Measurements from ENCODE around the gene TLR3.

The TLR3 gene

DNA sequence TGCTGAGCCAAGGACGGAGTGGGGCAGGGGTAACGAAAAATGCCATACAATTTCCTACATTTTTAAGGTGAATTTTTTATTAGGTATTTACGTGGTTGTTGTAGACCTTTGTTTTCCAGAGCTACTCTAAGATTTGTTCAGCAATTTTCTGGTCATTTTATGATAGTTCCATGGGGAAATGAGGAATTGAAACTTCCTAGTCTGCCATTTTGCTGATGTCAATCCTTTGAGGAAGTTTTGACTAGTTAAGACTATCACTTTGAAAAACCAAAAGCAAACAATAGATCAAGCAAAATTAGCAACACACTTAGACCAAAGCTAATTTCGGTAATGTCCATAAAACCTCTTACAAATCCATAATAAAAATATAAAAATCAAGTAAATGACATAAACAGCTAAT, 7.0 kb upstream of the TLR3 start:
- in situ Hi-C loops (cut with HindIII; ENCODE audit: low pct_unique_long_range_greater_than_20kb, low sequenced_read_pairs): no loop called here

DNA sequence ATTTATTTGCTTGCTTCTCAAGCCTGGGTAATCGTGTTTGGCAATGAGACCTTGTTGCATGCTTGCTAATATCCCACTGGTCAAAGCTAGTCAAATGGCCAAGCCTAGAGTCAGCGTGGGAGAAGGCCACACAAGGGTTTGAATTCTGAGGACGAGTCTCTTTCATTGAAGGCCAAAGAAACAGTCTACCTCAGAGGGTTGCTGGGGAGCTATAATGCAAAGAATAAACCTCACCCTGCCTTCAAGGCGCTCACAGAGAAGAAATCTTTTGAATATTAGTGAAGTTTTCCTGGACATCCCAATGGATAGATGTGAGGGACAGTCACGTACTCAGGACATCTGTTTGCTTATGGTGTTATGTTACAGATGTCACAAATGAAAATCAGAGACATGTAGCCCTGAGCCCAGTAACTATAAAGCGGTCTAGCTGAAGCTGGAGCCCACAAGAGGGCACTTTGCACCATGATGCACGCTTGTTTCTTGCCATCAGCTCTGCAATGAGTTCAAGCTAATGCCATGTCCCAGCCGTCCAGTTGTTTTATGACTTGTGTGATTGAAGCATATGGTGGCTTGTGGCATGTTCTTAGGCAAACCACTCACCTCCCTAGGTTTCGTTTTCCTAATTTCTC, 1.1 kb upstream of the TLR3 start:
- no peak for TF ChIP-seq JUND (IDR thresholded peaks at IDR 0.05; ENCODE audit: low read depth)
- in situ Hi-C loops (cut with HindIII; ENCODE audit: low pct_unique_long_range_greater_than_20kb, low sequenced_read_pairs): no loop called here
- peak; percentile 21 to 83 for DNase-seq (ENCODE audit: low read depth in 1 of 2, low spot score in 1 of 2)

More for the DNA sequence above, 7.0 kb upstream of the TLR3 start:
- DNase-seq (ENCODE audit: low read depth in 1 of 2, low spot score in 1 of 2): no peak
- no peak for TF ChIP-seq JUND (IDR thresholded peaks at IDR 0.05; ENCODE audit: low read depth)

DNA sequence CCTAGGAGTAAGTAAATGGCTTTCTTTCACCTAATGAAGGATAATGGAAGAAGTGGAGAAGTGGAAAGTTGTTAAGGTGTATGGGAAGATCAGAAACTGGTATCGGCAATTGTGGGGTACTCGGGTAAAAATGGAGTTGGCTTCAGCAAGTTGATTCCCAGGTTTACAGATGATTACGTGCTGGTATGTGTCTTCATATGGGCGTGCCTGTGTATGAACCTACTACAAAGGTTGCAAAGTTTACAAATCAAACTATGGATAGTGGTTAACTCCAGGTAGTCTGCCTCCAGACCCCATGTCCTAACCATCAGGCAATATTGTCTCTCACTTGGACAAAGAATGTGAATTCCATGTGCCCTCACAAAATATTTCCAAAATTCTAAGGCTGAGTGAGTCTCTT, 773 bp downstream of the TLR3 start:
- in situ Hi-C loops (cut with HindIII; ENCODE audit: low pct_unique_long_range_greater_than_20kb, low sequenced_read_pairs): no loop called here
- no peak for TF ChIP-seq JUND (IDR thresholded peaks at IDR 0.05; ENCODE audit: low read depth)
- no peak for DNase-seq (ENCODE audit: low read depth in 1 of 2, low spot score in 1 of 2)

DNA sequence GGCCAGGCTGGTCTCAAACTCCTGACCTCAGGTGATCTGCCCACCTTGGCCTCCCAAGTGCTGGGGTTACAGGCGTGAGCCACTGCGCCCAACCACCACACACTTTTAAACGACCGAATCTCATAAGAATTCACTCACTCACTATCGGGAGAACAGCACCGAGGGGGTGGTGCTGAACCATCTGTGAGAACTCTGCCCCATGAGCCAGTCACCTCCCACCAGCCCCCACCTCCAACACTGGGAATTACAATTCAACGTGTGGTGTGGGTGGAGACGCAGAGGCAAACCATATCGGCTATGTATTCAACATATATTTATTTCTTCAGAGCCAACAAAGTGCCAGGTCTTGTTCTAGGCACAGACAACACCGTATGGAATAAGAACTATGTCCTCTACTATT, 3.6 kb downstream of the TLR3 start:
- no peak for TF ChIP-seq JUND (IDR thresholded peaks at IDR 0.05; ENCODE audit: low read depth)
- DNase-seq (ENCODE audit: low read depth in 1 of 2, low spot score in 1 of 2): no peak
- in situ Hi-C loops (cut with HindIII; ENCODE audit: low pct_unique_long_range_greater_than_20kb, low sequenced_read_pairs): no loop called here

DNA sequence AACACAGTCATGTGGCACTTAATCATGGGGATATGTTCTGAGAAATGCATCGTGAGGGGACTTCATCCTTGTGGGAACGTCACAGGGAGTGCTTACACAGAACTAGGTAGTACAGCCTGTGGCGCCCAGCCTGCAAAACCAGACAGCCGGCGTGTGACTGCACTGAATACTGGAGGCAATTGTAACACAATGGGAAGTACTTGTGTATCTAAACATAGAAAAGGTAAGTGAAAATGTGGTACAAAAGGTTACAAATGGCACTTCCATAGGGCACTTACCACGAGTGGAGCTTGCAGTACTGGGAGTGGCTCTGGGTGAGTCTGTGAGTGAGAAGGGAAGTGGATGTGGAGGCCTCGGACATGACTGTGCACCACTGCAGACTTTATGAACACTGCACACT, 5.2 kb downstream of the TLR3 start:
- TF ChIP-seq JUND (IDR thresholded peaks at IDR 0.05; ENCODE audit: low read depth): no peak
- no peak for DNase-seq (ENCODE audit: low read depth in 1 of 2, low spot score in 1 of 2)
- in situ Hi-C loops (cut with HindIII; ENCODE audit: low pct_unique_long_range_greater_than_20kb, low sequenced_read_pairs): no loop called here

DNA sequence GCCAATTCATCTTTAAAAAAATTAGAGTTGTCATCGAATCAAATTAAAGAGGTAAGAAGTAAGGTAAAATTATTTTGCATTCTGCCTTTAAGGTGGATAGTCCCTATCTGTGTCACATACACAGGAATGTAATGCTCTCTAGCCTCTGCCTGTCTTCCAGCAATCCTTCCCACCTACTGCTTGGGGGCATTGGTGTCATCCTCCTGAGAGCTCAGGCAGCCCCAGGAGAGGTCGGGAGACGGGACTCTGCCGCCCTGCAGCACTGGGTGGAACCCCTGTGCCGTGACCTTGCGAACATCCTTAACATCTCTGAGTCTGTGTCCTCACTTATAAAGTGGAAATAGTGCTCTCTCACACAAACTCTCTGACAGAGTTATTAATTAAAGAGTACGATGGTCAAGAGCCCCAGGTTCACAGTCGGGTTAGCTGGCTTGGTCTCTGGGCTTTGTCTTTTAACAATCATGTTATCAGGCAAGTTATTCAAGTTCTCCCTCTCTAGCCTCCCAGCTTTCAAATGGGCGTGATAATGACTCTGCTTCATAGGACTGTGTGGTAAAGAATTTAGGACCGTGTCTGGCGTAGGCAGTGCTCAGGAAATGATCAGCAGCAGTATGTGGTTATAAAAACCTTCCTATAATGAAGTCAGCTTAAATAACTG, 10.2 kb downstream of the TLR3 start:
- DNase-seq (ENCODE audit: low read depth in 1 of 2, low spot score in 1 of 2): peak in 1 of 2 experiments; percentile 29
- in situ Hi-C loops (cut with HindIII; ENCODE audit: low pct_unique_long_range_greater_than_20kb, low sequenced_read_pairs): no loop called here
- no peak for TF ChIP-seq JUND (IDR thresholded peaks at IDR 0.05; ENCODE audit: low read depth)

DNA sequence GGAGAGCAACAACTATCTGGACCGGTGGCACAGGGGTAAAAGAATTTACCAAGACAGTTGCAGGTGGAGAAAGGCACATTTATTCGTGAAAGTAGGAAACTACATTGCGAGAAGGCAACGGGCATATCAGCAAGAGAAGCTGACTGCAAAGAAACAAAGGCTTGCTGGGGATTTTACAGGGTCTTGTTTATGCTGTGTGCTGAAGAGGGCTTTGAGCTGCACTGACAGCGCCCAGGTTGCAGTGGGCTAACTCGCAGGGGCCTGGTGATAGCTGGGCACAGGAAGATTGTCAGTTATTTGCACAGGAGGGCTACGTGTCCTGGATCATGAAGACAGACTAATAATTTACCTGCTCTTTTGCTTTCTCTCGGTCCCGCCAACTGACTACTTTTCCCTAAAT, 10.7 kb downstream of the TLR3 start:
- no peak for TF ChIP-seq JUND (IDR thresholded peaks at IDR 0.05; ENCODE audit: low read depth)
- in situ Hi-C loops (cut with HindIII; ENCODE audit: low pct_unique_long_range_greater_than_20kb, low sequenced_read_pairs): no loop called here
- no peak for DNase-seq (ENCODE audit: low read depth in 1 of 2, low spot score in 1 of 2)

DNA sequence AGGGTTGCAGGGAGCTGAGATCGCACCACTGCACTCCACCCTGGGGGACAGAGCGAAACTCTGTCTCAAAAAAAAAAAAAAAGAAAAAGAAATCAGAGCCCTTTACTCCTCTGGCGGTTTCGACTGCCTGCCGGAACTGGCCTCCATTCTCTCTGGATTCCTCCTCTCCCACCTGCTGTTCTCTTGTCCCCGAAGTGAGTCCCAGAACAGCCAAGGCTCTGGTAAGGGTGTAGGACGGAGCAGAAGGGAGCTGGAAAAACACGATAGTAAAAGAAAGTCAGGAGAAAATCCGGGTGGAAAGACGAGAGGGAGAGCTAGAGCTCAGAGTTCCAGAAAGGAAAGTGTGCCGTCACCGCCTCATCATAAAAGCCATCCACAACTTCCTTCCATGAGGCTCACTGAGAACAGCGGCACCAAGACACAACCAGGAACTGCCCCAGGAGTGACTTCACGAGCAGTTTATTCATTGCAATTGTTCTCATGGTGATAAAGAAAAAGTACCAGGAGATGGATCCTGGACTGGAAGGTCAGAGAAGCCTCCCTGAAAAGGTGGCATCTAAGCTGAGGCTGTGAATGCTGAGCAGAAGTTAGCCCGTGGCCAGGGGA, 12.3 kb downstream of the TLR3 start:
- DNase-seq (ENCODE audit: low read depth in 1 of 2, low spot score in 1 of 2): no peak
- TF ChIP-seq JUND (IDR thresholded peaks at IDR 0.05; ENCODE audit: low read depth): no peak
- in situ Hi-C loops (cut with HindIII; ENCODE audit: low pct_unique_long_range_greater_than_20kb, low sequenced_read_pairs): no loop called here

DNA sequence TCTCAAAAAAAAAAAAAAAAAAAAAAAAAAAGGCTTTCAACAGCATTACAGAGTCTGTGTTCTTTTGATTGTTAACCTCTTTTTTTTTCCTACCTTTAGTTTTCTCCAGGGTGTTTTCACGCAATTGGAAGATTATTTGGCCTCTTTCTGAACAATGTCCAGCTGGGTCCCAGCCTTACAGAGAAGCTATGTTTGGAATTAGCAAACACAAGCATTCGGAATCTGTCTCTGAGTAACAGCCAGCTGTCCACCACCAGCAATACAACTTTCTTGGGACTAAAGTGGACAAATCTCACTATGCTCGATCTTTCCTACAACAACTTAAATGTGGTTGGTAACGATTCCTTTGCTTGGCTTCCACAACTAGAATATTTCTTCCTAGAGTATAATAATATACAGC, 13.3 kb downstream of the TLR3 start:
- in situ Hi-C loops (cut with HindIII; ENCODE audit: low pct_unique_long_range_greater_than_20kb, low sequenced_read_pairs): no loop called here
- no peak for DNase-seq (ENCODE audit: low read depth in 1 of 2, low spot score in 1 of 2)
- TF ChIP-seq JUND (IDR thresholded peaks at IDR 0.05; ENCODE audit: low read depth): no peak

DNA sequence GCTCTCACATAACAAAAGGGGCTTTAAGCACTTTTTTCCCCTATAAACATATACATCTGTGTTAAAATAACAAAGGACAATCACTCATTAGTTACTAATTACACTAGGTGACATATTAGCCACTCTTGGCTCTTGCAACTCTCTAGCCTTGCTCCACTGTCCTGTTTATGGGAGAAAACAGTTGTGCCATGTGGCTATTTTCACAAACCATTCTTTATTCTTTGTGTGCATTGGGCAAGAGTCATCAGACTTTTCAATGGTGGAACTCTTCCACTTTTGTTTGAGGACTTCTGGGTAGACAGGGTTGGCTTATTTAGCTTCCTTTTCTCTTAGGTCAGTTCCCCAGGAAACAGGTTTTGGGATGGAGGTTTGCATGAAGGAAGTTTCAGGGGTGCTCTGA, 19.6 kb downstream of the TLR3 start:
- TF ChIP-seq JUND (IDR thresholded peaks at IDR 0.05; ENCODE audit: low read depth): no peak
- DNase-seq (ENCODE audit: low read depth in 1 of 2, low spot score in 1 of 2): no peak
- in situ Hi-C loops (cut with HindIII; ENCODE audit: low pct_unique_long_range_greater_than_20kb, low sequenced_read_pairs): no loop called here

DNA sequence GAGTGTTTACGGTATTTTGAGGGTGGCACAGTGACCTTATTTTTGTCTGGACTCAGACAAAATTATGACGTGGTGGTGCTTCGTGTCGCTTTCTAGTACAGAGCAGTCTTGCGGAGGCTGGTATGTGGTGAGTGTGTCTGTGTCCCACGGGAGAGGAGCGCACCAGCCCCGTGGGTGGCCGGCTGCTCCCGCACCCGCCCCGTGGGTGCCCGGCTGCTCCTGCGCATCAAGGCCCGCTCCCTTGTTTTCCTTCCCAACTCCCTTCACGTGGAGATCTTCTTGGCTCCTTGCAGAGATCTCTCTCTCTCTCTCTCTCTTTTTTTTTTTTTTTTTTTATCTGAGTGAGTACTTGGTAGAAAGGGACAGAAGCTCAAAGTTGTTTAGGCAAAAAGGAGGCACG, 23.3 kb downstream of the TLR3 start:
- DNase-seq (ENCODE audit: low read depth in 1 of 2, low spot score in 1 of 2): no peak
- in situ Hi-C loops (cut with HindIII; ENCODE audit: low pct_unique_long_range_greater_than_20kb, low sequenced_read_pairs): no loop called here
- TF ChIP-seq JUND (IDR thresholded peaks at IDR 0.05; ENCODE audit: low read depth): no peak

DNA sequence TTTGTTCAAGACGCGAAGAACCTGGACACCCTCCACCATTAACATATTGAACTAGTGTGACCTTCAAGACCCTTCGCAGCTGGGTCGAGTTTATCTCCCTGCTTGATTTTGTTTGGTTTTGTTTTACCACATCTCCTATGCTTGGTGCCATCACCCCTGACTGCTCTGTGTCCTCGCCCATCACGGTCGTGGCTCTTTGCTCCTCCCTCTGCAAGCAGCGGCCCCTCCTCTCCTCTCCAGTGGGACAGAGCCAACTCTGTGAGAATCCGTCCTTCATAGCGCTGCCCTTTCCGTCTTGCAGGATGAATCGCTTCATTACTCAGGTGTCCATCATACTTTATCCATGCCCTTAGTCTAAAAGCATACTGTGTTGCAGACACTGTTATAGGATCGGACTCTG, 26.4 kb downstream of the TLR3 start:
- no peak for DNase-seq (ENCODE audit: low read depth in 1 of 2, low spot score in 1 of 2)
- no peak for TF ChIP-seq JUND (IDR thresholded peaks at IDR 0.05; ENCODE audit: low read depth)
- in situ Hi-C loops (cut with HindIII; ENCODE audit: low pct_unique_long_range_greater_than_20kb, low sequenced_read_pairs): no loop called here

DNA sequence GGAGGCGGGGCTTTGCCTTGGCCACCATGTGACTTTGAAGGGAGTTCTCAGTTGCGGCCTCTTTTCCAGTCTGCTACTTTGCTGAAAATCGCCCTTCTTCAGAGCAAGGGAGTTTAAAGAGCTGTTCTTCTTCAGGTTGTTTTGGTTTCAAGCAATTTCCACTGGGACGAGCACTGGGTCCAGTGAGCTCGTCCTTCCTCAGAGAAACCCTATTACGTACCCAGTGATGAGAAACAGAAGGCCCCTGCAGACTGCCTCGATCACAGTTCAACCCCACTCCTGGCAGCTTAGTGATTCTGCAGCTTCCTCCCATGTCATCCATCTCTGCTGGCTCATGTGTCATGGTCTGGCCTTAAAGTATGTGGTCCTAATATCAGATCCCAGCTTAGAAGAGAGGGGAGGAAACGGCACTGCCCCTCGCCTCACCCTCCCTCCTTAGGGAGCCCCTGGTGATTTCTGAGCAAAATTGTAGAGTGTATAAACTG, 27.8 kb downstream of the TLR3 start:
- in situ Hi-C loops (cut with HindIII; ENCODE audit: low pct_unique_long_range_greater_than_20kb, low sequenced_read_pairs): no loop called here
- TF ChIP-seq JUND (IDR thresholded peaks at IDR 0.05; ENCODE audit: low read depth): no peak
- DNase-seq (ENCODE audit: low read depth in 1 of 2, low spot score in 1 of 2): no peak

Measured in T47D (cell line).